ENCODE results near the gene NTRK2.

NTRK2 gene

GRCh38 chr9:84681516-84682285, 12.2 kb downstream of the NTRK2 start:
- no peak for DNase-seq (ENCODE audit: low spot score)

DNA sequence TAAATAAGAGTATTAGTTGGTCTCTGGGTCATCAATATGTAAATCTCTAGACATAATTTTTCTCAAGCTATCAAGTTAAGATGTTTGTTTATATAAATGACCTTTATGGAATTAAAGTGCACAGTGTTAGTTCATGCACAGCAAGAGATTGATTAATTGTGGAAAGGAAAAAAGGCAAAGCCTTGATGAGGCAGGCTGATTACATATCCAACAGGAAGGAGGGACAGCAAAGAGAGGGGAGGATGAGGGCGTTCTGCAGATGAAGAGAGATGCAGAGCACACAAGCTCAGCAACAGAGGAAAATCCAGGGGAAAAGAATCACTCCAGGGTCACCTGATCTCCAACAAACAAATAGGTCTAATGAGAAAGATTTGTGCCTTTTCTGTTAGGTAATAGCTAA, 16.5 kb downstream of the NTRK2 start:
- DNase-seq (ENCODE audit: low spot score), result no peak

- no peak for DNase-seq (ENCODE audit: low spot score)
Observed at GRCh38 chr9:84688956-84689355, 19.4 kb downstream of the NTRK2 start.

DNA sequence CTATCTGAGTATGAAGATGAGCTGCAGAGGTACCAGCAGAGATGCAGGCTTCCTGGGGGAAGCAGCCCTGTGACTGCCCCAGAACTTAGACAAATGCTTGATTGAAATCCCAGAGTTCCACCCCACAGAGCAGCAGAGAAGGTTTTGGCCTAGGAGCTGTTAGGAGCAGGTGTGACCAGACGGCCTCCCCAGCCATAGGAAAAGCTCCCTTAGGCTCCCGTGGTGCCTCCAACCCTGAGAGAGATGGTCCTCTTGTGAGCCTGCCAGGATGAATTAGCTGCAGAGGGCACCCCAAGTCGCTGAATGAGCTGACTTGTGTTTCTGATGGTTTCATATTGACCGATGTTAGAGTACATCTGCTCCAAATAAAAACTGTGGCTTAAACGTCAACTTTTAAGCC, 22.1 kb downstream of the NTRK2 start:
- no peak for DNase-seq (ENCODE audit: low spot score)

- no peak for DNase-seq (ENCODE audit: low spot score)
Observed at GRCh38 chr9:84694248-84694647, 24.7 kb downstream of the NTRK2 start.

DNA sequence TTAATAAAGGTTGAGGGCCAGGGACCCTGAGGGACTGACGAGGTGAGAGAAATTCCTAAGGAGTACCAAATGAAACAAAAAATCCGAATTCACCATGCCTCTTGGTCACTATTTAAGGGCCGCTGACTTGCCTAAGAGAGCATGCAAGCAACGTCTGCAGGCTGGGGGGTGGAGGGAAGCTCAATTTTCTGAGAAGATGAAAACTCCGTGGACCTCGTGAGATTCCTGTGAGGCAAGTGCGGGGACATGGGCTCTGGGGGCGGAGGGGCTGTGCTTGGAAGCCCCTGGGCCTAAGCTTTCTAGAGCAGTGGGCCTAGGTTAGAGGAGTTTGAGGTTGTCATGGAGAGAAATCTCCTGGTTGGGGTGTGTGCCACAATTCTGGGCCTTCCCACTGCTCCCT, 27.5 kb downstream of the NTRK2 start:
- no peak for DNase-seq (ENCODE audit: low spot score)

DNA sequence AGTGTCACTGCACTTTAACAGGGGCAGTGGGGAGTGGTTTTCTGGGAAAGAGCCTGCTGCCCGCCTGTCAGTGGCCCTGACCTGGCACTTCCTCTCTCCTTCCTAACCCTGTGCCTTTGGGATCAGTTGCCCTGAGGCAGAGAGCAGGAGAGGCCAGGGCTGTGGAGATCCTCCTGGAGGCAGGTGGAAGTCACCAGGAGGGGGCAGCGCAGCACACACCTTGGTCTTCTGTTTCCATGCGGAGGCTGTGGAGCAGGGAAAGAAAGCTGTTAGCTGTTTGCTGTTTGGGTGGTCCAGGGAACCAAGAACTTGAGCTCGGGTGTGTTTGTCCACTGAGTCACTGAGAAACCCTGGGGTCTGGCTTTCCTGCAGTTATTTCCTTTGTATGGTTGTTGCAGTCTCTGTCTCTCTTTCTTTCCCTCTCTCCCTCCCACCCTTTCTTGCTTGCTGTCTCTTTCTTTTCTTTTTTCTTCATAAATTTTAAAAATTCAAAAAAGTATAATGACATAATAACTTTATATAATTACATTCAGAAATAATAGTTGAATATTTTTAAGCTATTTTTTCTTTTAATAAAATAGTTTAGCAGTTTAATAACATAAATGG, 28.1 kb downstream of the NTRK2 start:
- peak; percentile 17 for DNase-seq (ENCODE audit: low spot score)

GRCh38 chr9:84698323-84698722, 28.8 kb downstream of the NTRK2 start:
- DNase-seq (ENCODE audit: low spot score), result no peak

- no peak for DNase-seq (ENCODE audit: low spot score)
Observed at GRCh38 chr9:84699984-84700383, 30.5 kb downstream of the NTRK2 start.

DNA sequence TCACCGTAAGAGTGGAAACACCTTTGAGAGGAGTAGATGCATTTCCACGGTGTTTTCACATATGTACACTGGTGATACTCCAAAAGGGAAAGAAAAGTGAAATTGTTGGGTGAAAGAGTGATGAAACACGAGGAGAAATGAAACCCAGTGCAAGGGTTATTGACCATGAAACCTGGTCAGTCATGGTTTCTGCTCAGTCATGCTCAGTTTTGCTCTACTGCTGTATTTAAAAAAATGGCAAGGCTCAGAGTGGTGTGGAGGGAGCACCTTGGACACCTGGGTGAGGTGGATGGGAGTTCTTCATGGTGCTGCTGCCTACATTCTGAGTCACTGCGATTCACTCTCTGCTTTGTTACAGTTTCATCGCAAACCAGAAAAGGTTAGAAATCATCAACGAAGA, 32.3 kb downstream of the NTRK2 start:
- no peak for DNase-seq (ENCODE audit: low spot score)

DNA sequence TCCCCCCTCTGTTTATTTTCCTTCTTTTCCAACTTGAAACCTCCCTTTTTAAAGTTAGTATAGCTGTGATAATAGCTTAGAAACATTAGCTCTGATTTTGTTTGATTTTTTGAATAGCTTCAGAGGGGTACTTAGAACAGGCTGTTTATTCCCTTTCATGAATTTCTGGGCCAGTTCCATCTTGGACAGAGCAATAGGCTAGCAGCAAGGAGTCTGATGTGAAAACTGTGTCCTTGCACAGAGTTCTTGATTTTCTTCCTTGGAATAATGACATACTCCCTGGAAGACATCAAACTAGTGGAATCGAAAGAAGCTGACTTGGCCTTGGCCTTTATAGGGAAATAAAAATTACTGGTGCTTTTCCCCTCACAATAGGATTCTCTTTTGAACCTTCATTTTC, 32.9 kb downstream of the NTRK2 start:
- DNase-seq (ENCODE audit: low spot score), result no peak

DNA sequence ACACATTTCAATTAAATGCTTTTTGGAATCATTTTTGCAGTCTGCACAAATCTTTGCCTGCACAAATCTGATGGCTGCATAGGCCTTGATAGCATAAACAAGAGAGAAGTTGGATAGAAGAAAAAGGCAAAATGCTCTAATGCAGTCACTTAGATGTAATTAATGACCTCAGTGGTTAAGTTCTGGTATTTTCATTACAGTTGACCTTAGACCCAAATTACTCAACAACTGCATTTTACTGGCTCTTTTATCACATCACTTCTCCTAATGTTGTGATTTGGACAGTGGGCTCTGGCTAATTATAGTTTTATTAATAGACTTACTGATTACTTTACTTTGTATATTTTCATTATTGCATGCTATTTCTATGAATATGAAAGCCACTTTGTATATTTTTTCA, 34.3 kb downstream of the NTRK2 start:
- DNase-seq (ENCODE audit: low spot score), result no peak

GRCh38 chr9:84705128-84705527, 35.6 kb downstream of the NTRK2 start:
- DNase-seq (ENCODE audit: low spot score), result no peak

- DNase-seq (ENCODE audit: low spot score), result no peak
Observed at GRCh38 chr9:84708400-84708799, 38.9 kb downstream of the NTRK2 start.

GRCh38 chr9:84709056-84709455, 39.5 kb downstream of the NTRK2 start:
- DNase-seq (ENCODE audit: low spot score), result no peak

GRCh38 chr9:84710701-84711397, 41.3 kb downstream of the NTRK2 start:
- no peak for DNase-seq (ENCODE audit: low spot score)

- DNase-seq (ENCODE audit: low spot score), result no peak
Observed at GRCh38 chr9:84711398-84711777, 41.9 kb downstream of the NTRK2 start.

DNA sequence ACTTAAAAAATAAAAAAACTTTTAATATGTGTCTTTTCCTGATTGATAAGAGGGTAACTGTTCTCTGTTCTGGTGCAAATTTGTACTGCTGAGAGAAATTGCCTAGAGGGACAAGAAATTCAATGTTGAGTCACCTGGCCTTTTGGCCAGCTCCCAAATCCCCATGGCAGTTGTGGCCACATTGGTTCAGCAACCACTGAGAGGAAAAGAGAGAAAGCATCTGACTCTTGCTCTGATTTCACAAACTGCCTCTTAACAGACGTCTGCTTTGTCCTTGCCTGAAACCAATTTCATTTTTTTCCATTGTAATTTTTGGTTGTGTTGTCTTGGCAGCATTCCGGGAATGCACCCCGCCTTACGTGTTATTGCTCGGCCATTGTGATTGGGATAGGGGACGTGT, 42.4 kb downstream of the NTRK2 start:
- no peak for DNase-seq (ENCODE audit: low spot score)

DNA sequence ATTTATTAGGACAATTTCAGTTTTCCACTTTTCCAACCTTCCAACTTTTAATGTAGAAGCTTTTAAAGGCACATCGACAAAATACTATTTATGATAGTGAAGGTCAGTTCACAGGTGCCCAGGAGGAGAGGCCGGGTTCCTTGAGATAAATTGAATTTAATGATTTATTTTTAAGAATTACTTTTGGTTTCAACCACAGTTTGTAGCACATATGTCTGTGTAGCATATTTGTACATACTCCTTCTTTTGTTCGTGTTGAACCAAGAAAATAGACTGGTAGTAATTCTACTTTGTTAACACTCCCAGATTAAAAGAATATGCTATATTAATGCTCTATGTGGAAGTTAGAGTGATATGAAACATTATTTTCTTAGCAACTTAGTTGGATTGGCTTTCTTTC, 46.7 kb downstream of the NTRK2 start:
- no peak for DNase-seq (ENCODE audit: low spot score)

- no peak for DNase-seq (ENCODE audit: low spot score)
Observed at GRCh38 chr9:84718476-84718875, 48.9 kb downstream of the NTRK2 start.

DNA sequence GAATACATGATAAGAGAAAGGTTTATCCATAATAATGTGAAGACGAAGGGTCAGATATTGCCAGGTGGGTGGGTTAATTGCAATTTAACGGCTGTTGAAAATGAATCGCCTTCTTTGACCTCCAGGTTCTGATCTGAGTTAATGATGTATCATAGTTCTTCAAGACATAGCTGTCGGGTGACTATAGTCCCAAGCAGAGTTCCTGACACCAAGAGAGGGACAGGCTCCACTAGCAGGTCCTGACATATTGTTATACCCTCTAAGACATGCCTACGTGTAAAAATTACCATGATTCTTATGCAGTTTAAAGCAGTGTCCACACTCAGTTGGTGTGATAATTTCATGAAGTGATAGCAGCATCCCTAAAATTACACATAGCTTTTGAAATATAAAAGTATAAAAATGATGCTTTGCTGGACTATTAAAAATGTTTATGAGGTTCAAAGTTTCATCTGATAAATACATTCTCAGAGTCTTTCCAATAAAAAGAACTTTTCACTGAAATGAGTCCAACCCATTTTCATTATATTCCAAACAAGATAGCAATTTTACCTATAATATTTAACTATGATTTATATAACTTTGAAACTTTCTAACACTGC, 53.0 kb downstream of the NTRK2 start:
- DNase-seq (ENCODE audit: low spot score), result no peak

DNA sequence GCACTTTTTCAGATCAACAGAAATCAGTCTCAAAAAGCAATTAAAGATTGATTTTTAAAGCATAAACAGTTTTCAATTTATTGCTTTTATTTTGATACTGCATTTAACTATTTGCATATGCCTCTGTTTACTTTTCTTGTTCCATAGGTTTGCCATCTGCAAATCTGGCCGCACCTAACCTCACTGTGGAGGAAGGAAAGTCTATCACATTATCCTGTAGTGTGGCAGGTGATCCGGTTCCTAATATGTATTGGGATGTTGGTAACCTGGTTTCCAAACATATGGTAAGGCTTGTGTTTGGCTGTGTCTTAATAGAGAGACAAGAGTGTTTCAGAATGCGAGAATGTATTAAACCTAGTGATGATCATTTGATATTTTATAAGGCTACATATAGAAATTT, 53.9 kb downstream of the NTRK2 start:
- no peak for DNase-seq (ENCODE audit: low spot score)

DNA sequence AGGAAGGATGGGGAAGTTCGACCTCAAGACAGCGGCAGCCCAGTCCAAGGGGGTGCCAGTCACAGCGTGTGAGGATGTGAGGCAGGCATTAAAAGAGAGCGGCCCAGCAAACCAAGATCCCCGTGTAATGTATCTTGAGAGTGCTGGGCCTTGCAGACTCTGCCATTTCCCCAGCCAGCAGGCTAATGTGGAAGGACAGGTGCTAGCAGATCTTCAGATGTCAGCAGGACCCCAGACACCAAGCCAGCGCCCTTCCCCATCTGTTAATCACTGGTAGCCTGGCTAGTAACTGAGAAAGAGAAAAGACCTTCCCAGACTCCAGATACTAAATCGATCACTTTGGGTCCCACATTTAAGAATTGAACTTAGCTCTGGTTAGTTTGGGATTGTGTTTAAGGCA, 62.2 kb downstream of the NTRK2 start:
- no peak for DNase-seq (ENCODE audit: low spot score)
